ENCODE results near the gene PIGU. TPM values are rescaled to one million over a fixed set of nuclear protein-coding genes. Genes with fewer than 3 reads are reported as not detected.

The PIGU gene
- total RNA-seq, 1 experiment from 2014 or later, result 25.1 TPM

DNA sequence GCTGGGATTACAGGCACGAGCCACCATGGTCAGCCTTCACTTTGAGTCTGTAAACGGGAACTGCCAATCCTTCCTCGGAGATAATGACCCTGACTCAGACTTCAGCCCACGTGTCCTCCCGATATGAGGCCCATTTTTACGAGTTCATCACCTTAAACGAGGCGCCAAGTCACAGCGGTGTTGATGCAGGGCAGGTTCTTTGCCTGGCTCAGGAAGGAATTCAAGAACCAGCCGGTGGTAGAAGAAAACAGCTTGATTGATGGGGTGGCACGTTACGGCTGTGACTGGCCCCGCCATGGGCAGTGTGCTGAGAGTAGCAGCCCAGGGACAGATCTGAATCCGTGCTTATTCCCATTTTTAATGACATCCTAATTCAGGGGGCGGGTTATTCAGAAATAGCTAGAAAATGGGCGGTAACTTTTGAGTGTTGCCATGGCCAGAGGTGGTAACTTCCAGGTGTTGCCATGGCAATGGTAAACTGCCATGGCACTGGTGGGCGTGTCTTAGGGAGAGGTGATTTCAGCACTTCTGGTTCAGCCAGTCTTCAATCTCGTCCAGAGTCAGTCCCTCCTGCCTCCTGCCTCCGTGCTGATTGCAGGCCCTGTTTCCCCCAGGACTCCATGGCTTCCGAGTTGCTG lies 127.5 kb downstream of the PIGU start:
- Histone ChIP-seq H3K36me3 (ENCODE audit: control insufficient read depth in 1 of 2, insufficient read depth in 2 of 2, low read length in 2 of 2) (no peaks in the 10 kb centered on the region), H3K27ac (ENCODE audit: low read depth, low read length) (no peak overlapping the region), H3K79me2 (ENCODE audit: insufficient read depth, low read length) (no peaks in the 10 kb centered on the region), H3K27me3 (ENCODE audit: insufficient read depth, low read length) (no peaks in the 10 kb centered on the region), H3K9me2 (ENCODE audit: insufficient read depth) (no peaks in the 10 kb centered on the region), H3K9me3 (ENCODE audit: control insufficient read depth in 1 of 2, insufficient read depth in 1 of 2, low read depth in 1 of 2, low read length in 2 of 2) (no peaks in the 10 kb centered on the region), H2AFZ (ENCODE audit: low read depth, low read length, poor library complexity, severe bottlenecking) (no peak overlapping the region), H3K4me2 (ENCODE audit: low read length) (no peak overlapping the region), H4K20me1 (ENCODE audit: insufficient read depth) (no peaks in the 10 kb centered on the region), H3K9ac (ENCODE audit: low read length) (no peak overlapping the region), H3K4me3 (replicated peaks in 1 of 2; ENCODE audit: low read depth in 1 of 2, low read length in 2 of 2) (no peak overlapping the region), H3K4me1 (ENCODE audit: control insufficient read depth in 1 of 2, insufficient read depth in 2 of 2, low read length in 2 of 2) (peaks cover 0 to 18% of the 10 kb centered on the region in 2 experiments; a peak in 2 of 4 replicates)
- no TSS peak for BruUV-seq (replicated peaks)
- ChIA-PET POLR2A (no interaction called here), CTCF (interaction anchor here (0.7 to 1.3 kb wide), 3 partner anchors 11 to 359 kb away, joined by 3 read pairs; no protein-coding TSS in a partner anchor), RAD21 (ENCODE audit: low non-redundant PET in 1 of 2, low total read pairs in 2 of 2, uncharacterized antibody in 2 of 2, unreplicated experiment in 2 of 2) (no interaction called here)
- TF ChIP-seq, protein P1, sequence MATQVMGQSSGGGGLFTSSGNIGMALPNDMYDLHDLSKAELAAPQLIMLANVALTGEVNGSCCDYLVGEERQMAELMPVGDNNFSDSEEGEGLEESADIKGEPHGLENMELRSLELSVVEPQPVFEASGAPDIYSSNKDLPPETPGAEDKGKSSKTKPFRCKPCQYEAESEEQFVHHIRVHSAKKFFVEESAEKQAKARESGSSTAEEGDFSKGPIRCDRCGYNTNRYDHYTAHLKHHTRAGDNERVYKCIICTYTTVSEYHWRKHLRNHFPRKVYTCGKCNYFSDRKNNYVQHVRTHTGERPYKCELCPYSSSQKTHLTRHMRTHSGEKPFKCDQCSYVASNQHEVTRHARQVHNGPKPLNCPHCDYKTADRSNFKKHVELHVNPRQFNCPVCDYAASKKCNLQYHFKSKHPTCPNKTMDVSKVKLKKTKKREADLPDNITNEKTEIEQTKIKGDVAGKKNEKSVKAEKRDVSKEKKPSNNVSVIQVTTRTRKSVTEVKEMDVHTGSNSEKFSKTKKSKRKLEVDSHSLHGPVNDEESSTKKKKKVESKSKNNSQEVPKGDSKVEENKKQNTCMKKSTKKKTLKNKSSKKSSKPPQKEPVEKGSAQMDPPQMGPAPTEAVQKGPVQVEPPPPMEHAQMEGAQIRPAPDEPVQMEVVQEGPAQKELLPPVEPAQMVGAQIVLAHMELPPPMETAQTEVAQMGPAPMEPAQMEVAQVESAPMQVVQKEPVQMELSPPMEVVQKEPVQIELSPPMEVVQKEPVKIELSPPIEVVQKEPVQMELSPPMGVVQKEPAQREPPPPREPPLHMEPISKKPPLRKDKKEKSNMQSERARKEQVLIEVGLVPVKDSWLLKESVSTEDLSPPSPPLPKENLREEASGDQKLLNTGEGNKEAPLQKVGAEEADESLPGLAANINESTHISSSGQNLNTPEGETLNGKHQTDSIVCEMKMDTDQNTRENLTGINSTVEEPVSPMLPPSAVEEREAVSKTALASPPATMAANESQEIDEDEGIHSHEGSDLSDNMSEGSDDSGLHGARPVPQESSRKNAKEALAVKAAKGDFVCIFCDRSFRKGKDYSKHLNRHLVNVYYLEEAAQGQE (IDR thresholded peaks at IDR 0.05; ENCODE audit: low read depth), result no peak
- DNase-seq (ENCODE audit: low read depth, low spot score) (peak; percentile 19), ATAC-seq (peak; percentile 66)
- intact Hi-C loops (cut with micrococcal nuclease), result no loop called here

DNA sequence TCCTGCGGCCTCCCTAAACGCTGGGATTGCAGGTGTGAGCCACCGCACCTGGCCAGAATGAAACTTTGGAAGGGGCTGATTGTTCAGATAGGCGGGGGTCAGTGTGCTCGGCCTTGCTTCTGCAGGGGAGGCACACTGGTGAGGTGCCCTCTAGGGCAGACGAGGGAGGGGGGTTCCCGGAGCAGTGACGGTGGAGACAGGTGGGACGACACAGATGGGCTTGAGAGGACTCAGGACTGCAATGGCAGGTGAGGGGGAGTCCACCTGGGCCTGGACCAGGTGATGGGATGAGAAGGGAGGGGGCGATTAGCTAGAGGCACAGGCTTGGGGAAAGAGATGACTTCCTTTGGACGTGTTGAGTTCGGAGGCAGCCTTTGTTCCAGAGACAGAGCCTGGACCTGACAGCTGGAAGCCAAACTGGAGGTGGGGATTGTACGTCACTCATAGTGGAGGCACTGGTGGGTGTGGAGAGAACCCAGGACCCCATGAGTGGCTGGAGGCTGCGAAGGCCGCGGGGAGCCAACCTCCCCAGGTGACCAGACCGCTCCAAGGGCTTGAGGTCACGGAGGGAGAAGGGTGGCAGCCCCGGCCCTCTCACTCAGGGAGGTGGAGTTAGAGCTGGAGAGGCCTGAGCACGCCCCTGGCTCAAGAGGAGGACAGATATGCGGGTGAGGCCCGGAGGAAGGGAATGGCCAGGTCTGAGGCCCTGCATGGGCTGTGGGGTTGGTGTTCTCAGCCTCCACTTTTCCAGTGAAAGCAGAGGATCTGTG lies 128.9 kb downstream of the PIGU start:
- CTCF ChIA-PET, result no interaction called here
- TF ChIP-seq CBX3 (IDR thresholded peaks at IDR 0.05; ENCODE audit: low read depth) (no peak), TCF7L2 (IDR thresholded peaks at IDR 0.05; ENCODE audit: borderline replicate concordance, extremely low read depth, insufficient read depth, insufficient read length) (no peak), EGR1 (IDR thresholded peaks at IDR 0.05; ENCODE audit: low read depth) (no peak), ZFX (IDR thresholded peaks at IDR 0.05) (no peak), ELF1 (IDR thresholded peaks at IDR 0.05; ENCODE audit: borderline replicate concordance, low read depth) (no peak), EZH2phosphoT487 (IDR thresholded peaks at IDR 0.05; ENCODE audit: borderline replicate concordance) (no peak), SP1 (IDR thresholded peaks at IDR 0.05; ENCODE audit: low read depth) (no peak), FOSL1 (IDR thresholded peaks at IDR 0.05; ENCODE audit: low read depth) (no peak), ZNF274 (IDR thresholded peaks at IDR 0.05; ENCODE audit: low read depth, low read length) (no peak), SRF (IDR thresholded peaks at IDR 0.05; ENCODE audit: low read depth) (no peak), ATF3 (IDR thresholded peaks at IDR 0.05) (no peak), POLR2A (IDR thresholded peaks at IDR 0.05; ENCODE audit: borderline replicate concordance, extremely low read depth, insufficient read depth, insufficient read length) (no peak), POLR2AphosphoS5 (IDR thresholded peaks at IDR 0.05; ENCODE audit: low read depth, low read length) (no peak)

More for the DNA sequence above, 128.9 kb downstream of the PIGU start:
- Histone ChIP-seq H3K9me3 (ENCODE audit: control insufficient read depth in 1 of 2, insufficient read depth in 1 of 2, low read depth in 1 of 2, low read length in 2 of 2) (no peaks in the 10 kb centered on the region), H3K79me2 (ENCODE audit: insufficient read depth, low read length) (no peaks in the 10 kb centered on the region), H3K9me2 (ENCODE audit: insufficient read depth) (no peaks in the 10 kb centered on the region), H3K4me2 (ENCODE audit: low read length) (no peak overlapping the region), H4K20me1 (ENCODE audit: insufficient read depth) (no peaks in the 10 kb centered on the region), H3K4me1 (ENCODE audit: control insufficient read depth in 1 of 2, insufficient read depth in 2 of 2, low read length in 2 of 2) (peaks cover 0 to 11% of the 10 kb centered on the region in 2 experiments; a peak in 2 of 4 replicates), H3K4me3 (replicated peaks in 1 of 2; ENCODE audit: low read depth in 1 of 2, low read length in 2 of 2) (no peak overlapping the region), H3K36me3 (ENCODE audit: control insufficient read depth in 1 of 2, insufficient read depth in 2 of 2, low read length in 2 of 2) (no peaks in the 10 kb centered on the region), H3K27me3 (ENCODE audit: insufficient read depth, low read length) (no peaks in the 10 kb centered on the region), H3K9ac (ENCODE audit: low read length) (no peak overlapping the region), H3K27ac (ENCODE audit: low read depth, low read length) (no peak overlapping the region), H2AFZ (ENCODE audit: low read depth, low read length, poor library complexity, severe bottlenecking) (no peak overlapping the region)
- intact Hi-C loops (cut with micrococcal nuclease), result no loop called here
- RAD21 ChIA-PET (ENCODE audit: low non-redundant PET in 1 of 2, low total read pairs in 2 of 2, uncharacterized antibody in 2 of 2, unreplicated experiment in 2 of 2), result no interaction called here
- POLR2A ChIA-PET, result no interaction called here
- no TSS peak for BruUV-seq (replicated peaks)
- ATAC-seq (no peak), DNase-seq (ENCODE audit: low read depth, low spot score) (no peak)
